Right lobe of liver (tissue), 6 donors: ENCODE data around the gene SPRR2D. TPM values are rescaled to one million over a fixed set of nuclear protein-coding genes. Genes with fewer than 3 reads are reported as not detected.
"Not testable (repeated sequence)": the region's sequence is repeated elsewhere in the genome, so short reads cannot be mapped to it uniquely, and the experiment has no call there.

Experiments
- ATAC-seq, 4 donors: fragments of 200-7000 bp; cut with Tn5 transposase; one replicate each; pipeline ENCODE4 v1.9.1; 2020; ENCODE audit warnings: mild to moderate bottlenecking in 4 of 4, moderate library complexity in 4 of 4
- DNase-seq, 3 donors: peaks; one replicate each; pipeline ENCODE4 v3.0.0-alpha.2; 2020
- H3K27ac ChIP-seq, 3 donors: fragments of 200-600 bp; one replicate each; pipeline ENCODE4 v1.8.0; 2022
- H3K27me3 ChIP-seq, 2 donors: fragments of 200-600 bp; one replicate each; pipeline ENCODE4 v1.8.0; 2022
- H3K36me3 ChIP-seq, 4 donors: fragments of 200-600 bp; sonication (generic) in 1 of 4; one replicate each; pipeline versions ENCODE4 v1.5.1 to v1.8.0; 2017 to 2022; ENCODE audit warnings: control low read depth in 1 of 4
- H3K4me1 ChIP-seq, 4 donors: fragments of 200-600 bp; sonication (generic) in 1 of 4; one replicate each; pipeline versions ENCODE4 v1.5.1 to v1.8.0; 2017 to 2022; ENCODE audit warnings: control low read depth in 1 of 4
- H3K4me3 ChIP-seq, 3 donors: fragments of 200-600 bp; one replicate each; pipeline ENCODE4 v1.8.0; 2022
- H3K9me3 ChIP-seq, 4 donors: fragments of 200-600 bp; sonication (generic) in 1 of 4; one replicate each; pipeline versions ENCODE4 v1.5.1 to v1.8.0; 2017 to 2022; ENCODE audit warnings: control low read depth in 1 of 4
- CTCF ChIP-seq, 4 donors: fragments of 200-600 bp in 3 of 4; fragments of 450-650 bp in 1 of 4; IDR thresholded peaks; one replicate each; pipeline versions ENCODE4 v1.5.1 to v1.8.0; 2016 to 2022; ENCODE audit warnings: antibody characterized with exemption in 4 of 4, mild to moderate bottlenecking in 2 of 4
- POLR2A ChIP-seq: fragments of 450-650 bp; IDR thresholded peaks from one replicate; pipeline ENCODE4 v1.6.1; 2017; ENCODE audit warnings: antibody characterized with exemption, mild to moderate bottlenecking
- WGBS: methylation state at CpG from one replicate; pipeline ENCODE4 v1.1.6; 2018; ENCODE audit warnings: low coverage, low lambda C conversion rate; ENCODE audit not compliant: insufficient coverage; ENCODE audit errors: missing lambda C conversion rate; 5-methylcytosine and 5-hydroxymethylcytosine counted together
- intact Hi-C, 2 donors: fragments of 100-400 bp; cut with DNase I; formaldehyde crosslinking; loops; one replicate each; pipeline versions ENCODE4 v1.11.2 to v1.14.1; 2022
- total RNA-seq, 6 experiments: library from RNA; depleted of rRNA in 2 of 6; stranded (reverse); fragments of >200 nt in 2 of 6; fragmentation: NEBNext Ultra II Directional in 3 of 6; extraction: Animal tissue kit (Norgen Biotek cat#: 25700) in 3 of 6; gene quantifications; one replicate each; pipeline versions ENCODE4 v1.1.0 to v1.2.4, GENCODE V29; 2016 to 2023
- donor health status: DM: no; HTN: yes; CAD: no.
- donor health status: DM: no; HTN: no; CAD: no.
- donor health status: DM: no; HTN: no; CAD: no.
- donor health status: DM: no; HTN: yes; CAD: no.
- donor health status: DM: no; HTN: yes; CAD: no.

Gene SPRR2D
- total RNA-seq, 6 experiments from 2014 or later, result not detected

- ATAC-seq, H3K9me3 ChIP-seq, DNase-seq, H3K4me1 ChIP-seq, intact Hi-C loops, H3K4me3 ChIP-seq, H3K27me3 ChIP-seq, H3K27ac ChIP-seq, H3K36me3 ChIP-seq: not testable (repeated sequence)
- WGBS, result 57% methylated on average over 7 of the region's 8 CpGs
Observed at GRCh38 chr1:153011235-153011758, 29.6 kb downstream of the SPRR2D start.

GRCh38 chr1:153001382-153001781 lies 39.5 kb downstream of the SPRR2D start, which contains the start of gene SPRR3:
Gene SPRR3 (plus strand): TSS chr1:153001749. CDS start chr1:153003021, 1,272 bp downstream.
- ATAC-seq (peak in 1 of 4 donors; percentile 77), DNase-seq (no peak)
- 55% methylated on average over 2 of the region's 2 CpGs for WGBS
- Histone ChIP-seq H3K27me3 (no peaks in the 10 kb centered on the region), H3K9me3 (no peaks in the 10 kb centered on the region), H3K4me3 (no peak within 1 kb of the TSS), H3K36me3 (no peaks in the 10 kb centered on the region), H3K27ac (no peak within 1 kb of the TSS), H3K4me1 (no peaks in the 10 kb centered on the region)
- intact Hi-C loops, result no loop called here
- no peak for TF ChIP-seq CTCF (IDR thresholded peaks at IDR 0.05)
- no peak for TF ChIP-seq POLR2A

- Histone ChIP-seq H3K27me3 (no peaks in the 10 kb centered on the region), H3K9me3 (no peaks in the 10 kb centered on the region), H3K4me3 (no peak overlapping the region), H3K36me3 (no peaks in the 10 kb centered on the region), H3K4me1 (no peaks in the 10 kb centered on the region), H3K27ac (no peak overlapping the region)
- DNase-seq (no peak), ATAC-seq (no peak)
- intact Hi-C loops, result no loop called here
- TF ChIP-seq CTCF (IDR thresholded peaks at IDR 0.05) (no peak), POLR2A (no peak)
- WGBS, result no CpG with 5 or more reads among the region's 1 CpG
Observed at GRCh38 chr1:153000294-153000693, 40.6 kb downstream of the SPRR2D start.

- DNase-seq (no peak), ATAC-seq (no peak)
- TF ChIP-seq CTCF (IDR thresholded peaks at IDR 0.05), result no peak
- no peak for TF ChIP-seq POLR2A
- H3K36me3 ChIP-seq, result no peaks in the 10 kb centered on the region
- no peaks in the 10 kb centered on the region for H3K9me3 ChIP-seq
- H3K27ac ChIP-seq, result no peak overlapping the region
- H3K4me3 ChIP-seq, result no peak overlapping the region
- 61% methylated on average over 4 of the region's 6 CpGs for WGBS
- H3K27me3 ChIP-seq, result no peaks in the 10 kb centered on the region
- intact Hi-C loops, result no loop called here
- H3K4me1 ChIP-seq, result no peaks in the 10 kb centered on the region
Observed at GRCh38 chr1:152999818-153000217, 41.1 kb downstream of the SPRR2D start.

- no peaks in the 10 kb centered on the region for H3K4me1 ChIP-seq
- H3K27ac ChIP-seq, result no peak overlapping the region
- DNase-seq (no peak), ATAC-seq (no peak)
- no peaks in the 10 kb centered on the region for H3K27me3 ChIP-seq
- H3K4me3 ChIP-seq, result no peak overlapping the region
- no peaks in the 10 kb centered on the region for H3K9me3 ChIP-seq
- intact Hi-C loops, result no loop called here
- WGBS, result 68% methylated on average over 3 of the region's 4 CpGs
- H3K36me3 ChIP-seq, result no peaks in the 10 kb centered on the region
- TF ChIP-seq CTCF (IDR thresholded peaks at IDR 0.05), result no peak
- TF ChIP-seq POLR2A, result no peak
Observed at GRCh38 chr1:152998476-152998875, 42.4 kb downstream of the SPRR2D start.
